Airway epithelial cell (primary cell): ENCODE data around the gene TGFBI. TPM values are rescaled to one million over a fixed set of nuclear protein-coding genes. Genes with fewer than 3 reads are reported as not detected.

ENCODE experiments used
- total RNA-seq: library from RNA; depleted of rRNA; stranded (reverse); fragments of >200 nt; gene quantifications from 2 replicates; pipeline ENCODE4 v1.2.3, GENCODE V29; 2015

Gene TGFBI
- 499 and 586 TPM in 2 replicates for total RNA-seq

GRCh38 chr5:136028782-136029742, at the start of gene TGFBI:
TSS of gene TGFBI (plus strand) at chr5:136028988. CDS start at chr5:136029056, 68 bp downstream.

Other genes with a start within 250 kb of the TGFBI start
- not detected in 2 replicates for gene SLC25A48, start 194.3 kb upstream of the TGFBI start, total RNA-seq
- not detected in 2 replicates for gene IL9, start 133.1 kb upstream of the TGFBI start, total RNA-seq
- not detected in 2 replicates for gene LECT2, start 74.0 kb upstream of the TGFBI start, total RNA-seq
- gene SMAD5, start 103.9 kb downstream of the TGFBI start, total RNA-seq, result 42.6 and 60.7 TPM in 2 replicates
- gene SMIM32, start 164.2 kb downstream of the TGFBI start, total RNA-seq, result not detected in 2 replicates